Activated CD8-positive, alpha-beta memory T cell treated with anti-CD3 and anti-CD28 coated beads for 24 hours (primary cell): ENCODE measurements around the gene TTC36.
"Not testable (repeated sequence)": the region's sequence is repeated elsewhere in the genome, so short reads cannot be mapped to it uniquely, and the experiment has no call there.

Experiments used
- DNase-seq: peaks from one replicate; pipeline ENCODE4 v3.0.0-alpha.2; 2020

TTC36 gene

GRCh38 chr11:118532852-118533768 is 5.8 kb downstream of the TTC36 start:
- DNase-seq, result no peak

GRCh38 chr11:118533769-118534729 is 6.8 kb downstream of the TTC36 start:
- no peak for DNase-seq

GRCh38 chr11:118535261-118535660 is 8.0 kb downstream of the TTC36 start:
- no peak for DNase-seq

- no peak for DNase-seq
Observed at GRCh38 chr11:118536726-118537125, 9.5 kb downstream of the TTC36 start.

GRCh38 chr11:118537409-118537980 is 10.2 kb downstream of the TTC36 start:
- no peak for DNase-seq

- no peak for DNase-seq
Observed at GRCh38 chr11:118544010-118544646, 16.9 kb downstream of the TTC36 start.

- no peak for DNase-seq
Observed at GRCh38 chr11:118544647-118545010, 17.4 kb downstream of the TTC36 start.

GRCh38 chr11:118545533-118545932 is 18.3 kb downstream of the TTC36 start:
- no peak for DNase-seq

- DNase-seq, result no peak
Observed at GRCh38 chr11:118547132-118547531, 19.9 kb downstream of the TTC36 start.

GRCh38 chr11:118552341-118552740 is 25.1 kb downstream of the TTC36 start:
- DNase-seq, result no peak

GRCh38 chr11:118560806-118561205 is 33.5 kb downstream of the TTC36 start:
- peak; percentile 19 for DNase-seq

GRCh38 chr11:118565051-118565450 is 37.8 kb downstream of the TTC36 start:
- peak; percentile 55 for DNase-seq

- DNase-seq, result no peak
Observed at GRCh38 chr11:118569670-118570069, 42.4 kb downstream of the TTC36 start.

GRCh38 chr11:118570787-118571186 is 43.5 kb downstream of the TTC36 start:
- DNase-seq, result no peak

- DNase-seq, result peak; percentile 69
Observed at GRCh38 chr11:118571701-118572060, 44.4 kb downstream of the TTC36 start.

- DNase-seq, result peak; percentile 87
Observed at GRCh38 chr11:118572061-118572980, 45.0 kb downstream of the TTC36 start, which contains the start of gene ARCN1. Gene ARCN1, plus strand, starts transcription at chr11:118572409. Its CDS starts 139 bp downstream, at chr11:118572548.

- peak; percentile 63 for DNase-seq
Observed at GRCh38 chr11:118572981-118573550, 45.8 kb downstream of the TTC36 start.

GRCh38 chr11:118574636-118575035 is 47.4 kb downstream of the TTC36 start:
- DNase-seq, result no peak

GRCh38 chr11:118577995-118578394 is 50.7 kb downstream of the TTC36 start:
- not testable (repeated sequence) for DNase-seq
